ENCODE measurements around the gene KRAS. TPM values are rescaled to one million over a fixed set of nuclear protein-coding genes. Genes with fewer than 3 reads are reported as not detected.

KRAS gene
- polyA plus RNA-seq, 1 donor (not counting 4 experiments of a cell fraction or from before 2014, with no cell fraction given) = 26.1 TPM

- Histone ChIP-seq H3K4me3 (ENCODE audit: control insufficient read depth in 2 of 3, extremely low read depth in 1 of 3, insufficient read depth in 2 of 3, low read depth in 1 of 3, low read length in 3 of 3) (no peak overlapping the region), H3K27ac (ENCODE audit: control insufficient read depth, insufficient read depth, low read length) (no peak overlapping the region), H3K27me3 (ENCODE audit: control insufficient read depth, extremely low read depth, insufficient read depth, low read length) (no peaks in the 10 kb centered on the region), H4K20me1 (ENCODE audit: control insufficient read depth, extremely low read depth, insufficient read depth, low read length) (no peaks in the 10 kb centered on the region), H3K9me3 (ENCODE audit: control insufficient read depth, low read depth, low read length) (no peaks in the 10 kb centered on the region), H2AFZ (ENCODE audit: control insufficient read depth, low read length) (peak overlapping the region; percentile 59), H3K9me1 (ENCODE audit: control insufficient read depth, extremely low read depth, insufficient read depth, low read length) (no peaks in the 10 kb centered on the region), H3K4me1 (ENCODE audit: control insufficient read depth, extremely low read depth, insufficient read depth, low read length) (peaks cover 5% of the 10 kb centered on the region), H3K9ac (ENCODE audit: control insufficient read depth, extremely low read depth, insufficient read depth, low read length) (no peak overlapping the region), H3K4me2 (ENCODE audit: control insufficient read depth, extremely low read depth, insufficient read depth, low read depth, low read length) (peak overlapping the region; percentile 33), H3K36me3 (ENCODE audit: control insufficient read depth in 2 of 2, extremely low read depth in 1 of 2, insufficient read depth in 2 of 2, low read length in 2 of 2) (no peaks in the 10 kb centered on the region), H3K79me2 (ENCODE audit: control insufficient read depth, insufficient read depth, low read length) (no peaks in the 10 kb centered on the region)
- FAIRE-seq (no peak), DNase-seq (ENCODE audit: low read depth, low spot score) (no peak)
- TF ChIP-seq EZH2 (IDR thresholded peaks at IDR 0.05; ENCODE audit: low read length) = no peak
- TF ChIP-seq CTCF (optimal IDR thresholded peaks at IDR 0.05 in 1 of 3, IDR thresholded peaks at IDR 0.05 in 1 of 3, conservative IDR thresholded peaks at IDR 0.05 in 1 of 3; ENCODE audit: extremely low read depth in 1 of 3, insufficient read depth in 2 of 3, low read length in 3 of 3) = peak in 2 of 3 experiments; percentile 50 to 60
- dilution Hi-C loops (cut with MboI; ENCODE audit: extremely low pct_ligation_motif_present, low sequenced_read_pairs) = no loop called here
Measured at GRCh38 chr12:25155022-25155576, 95.6 kb downstream of the KRAS start.

Other genes starting within 250 kb of the KRAS start
- 0.02 to 0.10 TPM (median 0.05 TPM) in 3 replicates for gene DNAI7, start 55.8 kb downstream of the KRAS start, polyA plus RNA-seq
- 8.0 to 13.6 TPM (median 8.5 TPM) in 3 replicates for gene ETFRF1, start 55.7 kb downstream of the KRAS start, polyA plus RNA-seq